ENCODE measurements around the gene EMCN. TPM values are rescaled to one million over a fixed set of nuclear protein-coding genes. Genes with fewer than 3 reads are reported as not detected.

The EMCN gene
- total RNA-seq, 1 donor, result not detected

- H2AFZ ChIP-seq (ENCODE audit: low read length), result no peak overlapping the region
- no peaks in the 10 kb centered on the region for H3K27me3 ChIP-seq (ENCODE audit: insufficient read depth, low read length)
- H3K4me2 ChIP-seq (ENCODE audit: insufficient read depth, low read length), result no peak overlapping the region
- no peaks in the 10 kb centered on the region for H3K36me3 ChIP-seq (ENCODE audit: insufficient read depth, low read length)
- DNase-seq (ENCODE audit: insufficient read length, low spot score, missing footprints), result no peak
- H4K20me1 ChIP-seq (ENCODE audit: insufficient read depth, low read length), result no peaks in the 10 kb centered on the region
- TF ChIP-seq CTCF (IDR thresholded peaks at IDR 0.05; ENCODE audit: extremely low read depth, low read depth, low read length), result no peak
- H3K27ac ChIP-seq (ENCODE audit: low read depth, low read length), result no peak overlapping the region
- no peaks in the 10 kb centered on the region for H3K79me2 ChIP-seq (ENCODE audit: insufficient read depth, low read length)
- H3K9me3 ChIP-seq (ENCODE audit: low read depth, low read length), result no peaks in the 10 kb centered on the region
- H3K4me3 ChIP-seq (ENCODE audit: insufficient read depth, low read length), result no peak overlapping the region
- H3K4me1 ChIP-seq (ENCODE audit: insufficient read depth, low read length), result no peaks in the 10 kb centered on the region
Measured at GRCh38 chr4:100424376-100424775, 93.4 kb downstream of the EMCN start.

GRCh38 chr4:100422894-100423293 is 94.9 kb downstream of the EMCN start:
- Histone ChIP-seq H3K9me3 (ENCODE audit: low read depth, low read length) (no peaks in the 10 kb centered on the region), H2AFZ (ENCODE audit: low read length) (no peak overlapping the region), H3K36me3 (ENCODE audit: insufficient read depth, low read length) (no peaks in the 10 kb centered on the region), H3K4me2 (ENCODE audit: insufficient read depth, low read length) (no peak overlapping the region), H3K4me3 (ENCODE audit: insufficient read depth, low read length) (no peak overlapping the region), H3K27ac (ENCODE audit: low read depth, low read length) (no peak overlapping the region), H4K20me1 (ENCODE audit: insufficient read depth, low read length) (no peaks in the 10 kb centered on the region), H3K27me3 (ENCODE audit: insufficient read depth, low read length) (no peaks in the 10 kb centered on the region), H3K4me1 (ENCODE audit: insufficient read depth, low read length) (no peaks in the 10 kb centered on the region), H3K79me2 (ENCODE audit: insufficient read depth, low read length) (no peaks in the 10 kb centered on the region)
- DNase-seq (ENCODE audit: insufficient read length, low spot score, missing footprints), result no peak
- no peak for TF ChIP-seq CTCF (IDR thresholded peaks at IDR 0.05; ENCODE audit: extremely low read depth, low read depth, low read length)

- Histone ChIP-seq H4K20me1 (ENCODE audit: insufficient read depth, low read length) (no peaks in the 10 kb centered on the region), H3K79me2 (ENCODE audit: insufficient read depth, low read length) (no peaks in the 10 kb centered on the region), H3K27ac (ENCODE audit: low read depth, low read length) (no peak overlapping the region), H3K27me3 (ENCODE audit: insufficient read depth, low read length) (no peaks in the 10 kb centered on the region), H3K9me3 (ENCODE audit: low read depth, low read length) (no peaks in the 10 kb centered on the region), H2AFZ (ENCODE audit: low read length) (peak overlapping the region; percentile 53), H3K36me3 (ENCODE audit: insufficient read depth, low read length) (no peaks in the 10 kb centered on the region), H3K4me2 (ENCODE audit: insufficient read depth, low read length) (peak overlapping the region; percentile 59), H3K4me1 (ENCODE audit: insufficient read depth, low read length) (no peaks in the 10 kb centered on the region), H3K4me3 (ENCODE audit: insufficient read depth, low read length) (no peak overlapping the region)
- no peak for DNase-seq (ENCODE audit: insufficient read length, low spot score, missing footprints)
- peak; percentile 54 for TF ChIP-seq CTCF (IDR thresholded peaks at IDR 0.05; ENCODE audit: extremely low read depth, low read depth, low read length)
Measured at GRCh38 chr4:100421361-100421978, 96.4 kb downstream of the EMCN start.

GRCh38 chr4:100420571-100420970 is 97.3 kb downstream of the EMCN start:
- Histone ChIP-seq H3K27me3 (ENCODE audit: insufficient read depth, low read length) (no peaks in the 10 kb centered on the region), H3K4me3 (ENCODE audit: insufficient read depth, low read length) (no peak overlapping the region), H3K9me3 (ENCODE audit: low read depth, low read length) (no peaks in the 10 kb centered on the region), H2AFZ (ENCODE audit: low read length) (no peak overlapping the region), H3K79me2 (ENCODE audit: insufficient read depth, low read length) (no peaks in the 10 kb centered on the region), H3K4me1 (ENCODE audit: insufficient read depth, low read length) (no peaks in the 10 kb centered on the region), H3K27ac (ENCODE audit: low read depth, low read length) (no peak overlapping the region), H3K4me2 (ENCODE audit: insufficient read depth, low read length) (peak overlapping the region; percentile 59), H4K20me1 (ENCODE audit: insufficient read depth, low read length) (no peaks in the 10 kb centered on the region), H3K36me3 (ENCODE audit: insufficient read depth, low read length) (no peaks in the 10 kb centered on the region)
- DNase-seq (ENCODE audit: insufficient read length, low spot score, missing footprints), result no peak
- no peak for TF ChIP-seq CTCF (IDR thresholded peaks at IDR 0.05; ENCODE audit: extremely low read depth, low read depth, low read length)
